GM12801 (cell line): ENCODE data around the gene ALG3.

Experiments used
- TF ChIP-seq, protein P1 (sequence below): IDR thresholded peaks from one replicate; pipeline ENCODE4 v1.5.1; 2011; ENCODE audit warnings: control low read depth; ENCODE audit not compliant: insufficient read length; ENCODE audit errors: extremely low read depth

ALG3 gene

GRCh38 chr3:184223946-184224345 is 24.8 kb downstream of the ALG3 start:
- TF ChIP-seq, protein P1, sequence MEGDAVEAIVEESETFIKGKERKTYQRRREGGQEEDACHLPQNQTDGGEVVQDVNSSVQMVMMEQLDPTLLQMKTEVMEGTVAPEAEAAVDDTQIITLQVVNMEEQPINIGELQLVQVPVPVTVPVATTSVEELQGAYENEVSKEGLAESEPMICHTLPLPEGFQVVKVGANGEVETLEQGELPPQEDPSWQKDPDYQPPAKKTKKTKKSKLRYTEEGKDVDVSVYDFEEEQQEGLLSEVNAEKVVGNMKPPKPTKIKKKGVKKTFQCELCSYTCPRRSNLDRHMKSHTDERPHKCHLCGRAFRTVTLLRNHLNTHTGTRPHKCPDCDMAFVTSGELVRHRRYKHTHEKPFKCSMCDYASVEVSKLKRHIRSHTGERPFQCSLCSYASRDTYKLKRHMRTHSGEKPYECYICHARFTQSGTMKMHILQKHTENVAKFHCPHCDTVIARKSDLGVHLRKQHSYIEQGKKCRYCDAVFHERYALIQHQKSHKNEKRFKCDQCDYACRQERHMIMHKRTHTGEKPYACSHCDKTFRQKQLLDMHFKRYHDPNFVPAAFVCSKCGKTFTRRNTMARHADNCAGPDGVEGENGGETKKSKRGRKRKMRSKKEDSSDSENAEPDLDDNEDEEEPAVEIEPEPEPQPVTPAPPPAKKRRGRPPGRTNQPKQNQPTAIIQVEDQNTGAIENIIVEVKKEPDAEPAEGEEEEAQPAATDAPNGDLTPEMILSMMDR: no peak

- TF ChIP-seq, protein P1: no peak
Measured at GRCh38 chr3:184222521-184222920, 26.2 kb downstream of the ALG3 start.

- TF ChIP-seq, protein P1: no peak
Measured at GRCh38 chr3:184218814-184219213, 29.9 kb downstream of the ALG3 start.

GRCh38 chr3:184211718-184212117 is 37.0 kb downstream of the ALG3 start:
- TF ChIP-seq, protein P1: no peak

DNA sequence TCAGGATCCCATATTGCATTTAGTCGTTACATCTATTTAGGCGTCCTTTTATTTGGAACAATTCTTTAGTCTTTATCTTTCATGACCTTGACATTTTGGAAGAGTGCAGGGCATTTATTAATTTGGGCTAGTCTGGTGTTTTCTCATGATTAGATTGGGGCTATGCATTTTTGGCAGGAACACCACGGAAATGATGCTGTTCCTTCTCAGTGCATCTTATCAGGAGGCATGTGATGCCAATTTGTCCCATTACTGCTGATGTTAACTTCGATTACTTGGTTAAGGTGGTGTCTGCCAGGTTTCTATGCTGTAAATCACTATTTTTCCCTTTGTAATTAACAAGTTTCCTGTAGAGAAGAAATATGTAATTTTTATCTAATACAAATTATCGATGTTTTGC is 37.5 kb downstream of the ALG3 start:
- TF ChIP-seq, protein P1: no peak

- TF ChIP-seq, protein P1: no peak
Measured at GRCh38 chr3:184209146-184209923, 39.4 kb downstream of the ALG3 start.

DNA sequence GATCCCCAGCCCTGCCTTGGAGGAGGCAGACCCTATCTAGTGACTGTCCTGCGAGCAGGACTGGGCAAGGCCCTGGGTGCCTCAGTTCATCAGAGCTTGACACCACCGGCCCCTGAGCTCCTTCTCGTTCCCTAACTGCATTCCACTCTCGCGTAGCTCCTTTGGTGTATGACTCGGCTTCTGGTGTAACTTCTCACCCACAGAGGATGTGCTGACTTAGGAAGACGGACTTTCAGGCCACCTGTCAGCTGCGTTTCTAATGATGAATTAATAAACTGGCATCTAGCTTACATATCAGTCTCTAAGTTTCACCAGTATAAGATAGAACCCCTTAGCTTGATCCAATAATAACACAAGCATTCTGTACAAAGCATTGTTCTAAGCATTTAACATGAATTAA is 45.2 kb downstream of the ALG3 start:
- TF ChIP-seq, protein P1: no peak
